Measurements from ENCODE around the gene HDAC8. TPM values are rescaled to one million over a fixed set of nuclear protein-coding genes. Genes with fewer than 3 reads are reported as not detected.

HDAC8 gene
- total and polyA plus RNA-seq, 9 of the 15 experiments (the other 6 are each of a cell fraction or from before 2014, with no cell fraction given) = 18.9 to 53.8 (median 28.7) TPM

- TF ChIP-seq RBM34 (IDR thresholded peaks at IDR 0.05; ENCODE audit: borderline replicate concordance, insufficient read depth, low read length) = no peak
- TF ChIP-seq CXXC5 (CRISPR knock-in tag; IDR thresholded peaks at IDR 0.05) = peak; percentile 77
- TF ChIP-seq STAT5A (IDR thresholded peaks at IDR 0.05; ENCODE audit: borderline replicate concordance, low read length) = peak; percentile 55; the same call in 1 of the 2 replicates
- no peak for TF ChIP-seq HNRNPL (IDR thresholded peaks at IDR 0.05; ENCODE audit: low read depth, low read length)
- TF ChIP-seq NFRKB (IDR thresholded peaks at IDR 0.05; ENCODE audit: low read depth) = no peak
- peak; percentile 17; the same call in 1 of the 2 replicates for TF ChIP-seq MECOM (CRISPR knock-in tag; IDR thresholded peaks at IDR 0.05)
- TF ChIP-seq RCOR1 (IDR thresholded peaks at IDR 0.05; ENCODE audit: borderline replicate concordance in 1 of 2, low read depth in 2 of 2, low read length in 2 of 2) = 0 out of 4 replicates have a peak, but pooled peaks of 1 of the 2 experiments have one; percentile 21
- TF ChIP-seq ZBTB49 (CRISPR knock-in tag; IDR thresholded peaks at IDR 0.05; ENCODE audit: borderline replicate concordance) = no peak
- 0 out of 2 replicates have a peak, but pooled peaks have one; percentile 20 for TF ChIP-seq ZNF766 (CRISPR knock-in tag; conservative IDR thresholded peaks at IDR 0.05)
- peak; percentile 84 for TF ChIP-seq SMAD4 (CRISPR knock-in tag; conservative IDR thresholded peaks at IDR 0.05)
- TF ChIP-seq BRCA1 (IDR thresholded peaks at IDR 0.05) = no peak
- no peak for TF ChIP-seq BRCA1 (CRISPR knock-in tag; IDR thresholded peaks at IDR 0.05)
- TF ChIP-seq ESRRA (IDR thresholded peaks at IDR 0.05; ENCODE audit: borderline replicate concordance, low read depth) = no peak
- TF ChIP-seq EP300 (IDR thresholded peaks at IDR 0.05; ENCODE audit: low read length) = peak; percentile 81
- peak; percentile 64; the same call in 1 of the 2 replicates for TF ChIP-seq LCOR (CRISPR knock-in tag; IDR thresholded peaks at IDR 0.05)
- peak; percentile 57 for TF ChIP-seq POLR2AphosphoS5 (IDR thresholded peaks at IDR 0.05; ENCODE audit: control insufficient read depth, insufficient read depth, low read depth, low read length)
- TF ChIP-seq ZSCAN32 (CRISPR knock-in tag; IDR thresholded peaks at IDR 0.05) = no peak
Measured at GRCh38 chrX:72366178-72366577, 206.5 kb downstream of the HDAC8 start (continued).
